GM18505 (cell line): ENCODE measurements around the gene CAMTA2.

ENCODE experiments used
- ATAC-seq: cut with Tn5 transposase; IDR thresholded peaks from one replicate; pipeline ENCODE4 v1.9.1; 2021; ENCODE audit not compliant: unreplicated experiment
- POLR2A ChIP-seq: IDR thresholded peaks from 4 replicates; pipeline ENCODE4 v1.6.1; 2011; ENCODE audit warnings: borderline replicate concordance; ENCODE audit not compliant: insufficient read depth, insufficient read length; ENCODE audit errors: extremely low read depth

The CAMTA2 gene

DNA sequence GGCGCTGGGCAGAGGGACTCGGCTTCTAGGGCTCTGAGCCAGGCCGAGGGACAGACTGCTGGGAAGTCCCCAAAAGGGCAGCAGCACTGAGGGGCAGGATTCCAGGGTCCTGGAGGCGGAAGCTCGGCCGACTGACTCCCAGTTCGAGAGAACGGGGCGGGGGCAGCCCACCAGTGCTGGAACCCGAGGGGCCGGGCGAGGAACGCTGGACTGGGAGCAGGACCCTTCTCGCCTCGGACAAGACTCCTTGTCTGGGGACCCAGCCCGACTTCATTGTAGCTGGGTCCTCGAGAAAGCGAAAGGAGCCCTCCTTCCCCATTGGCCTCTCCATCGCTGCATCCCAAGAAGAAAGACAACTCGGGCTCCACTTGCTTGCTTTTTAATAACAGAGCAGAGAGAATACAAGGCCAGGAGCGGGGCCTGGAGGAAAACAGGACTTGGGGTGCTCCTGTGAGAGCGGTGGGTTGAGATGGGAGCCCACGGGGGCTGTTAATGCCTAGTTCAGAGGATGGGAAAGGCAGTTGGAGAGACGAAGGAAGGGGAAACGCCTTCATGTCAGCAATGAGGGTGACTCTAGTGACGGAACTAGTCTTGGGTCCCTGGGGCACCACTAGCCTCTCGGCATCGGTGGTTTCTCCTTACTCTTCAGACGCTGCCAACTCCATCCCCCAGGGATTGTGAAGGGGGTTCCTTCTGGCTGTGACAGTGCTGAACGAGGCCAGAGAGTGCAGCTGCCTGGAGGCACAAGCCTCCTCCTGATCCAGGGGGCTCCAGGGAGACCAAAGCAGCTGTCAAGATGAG, 492 bp upstream of the CAMTA2 start:
- TF ChIP-seq POLR2A, result no peak
- ATAC-seq, result no peak

DNA sequence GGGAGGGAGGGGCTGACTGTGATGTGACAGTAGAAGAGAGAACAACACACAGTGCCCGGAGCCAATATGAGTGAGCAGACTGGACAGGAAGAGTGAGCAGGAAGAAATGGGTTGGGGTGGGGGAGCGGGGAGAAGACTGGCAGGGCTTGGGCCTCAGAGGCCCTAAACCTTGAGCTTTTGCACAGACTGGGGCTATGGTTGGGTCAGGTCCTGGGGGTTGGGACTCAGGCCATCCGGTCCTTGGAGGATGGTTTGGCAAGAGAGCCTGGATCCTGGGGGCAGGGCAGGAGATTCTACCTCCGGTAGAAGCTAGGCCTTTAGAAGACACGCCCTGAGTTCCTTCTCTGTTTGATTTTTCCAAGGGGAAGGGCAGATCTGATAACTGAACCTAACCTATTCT, 1.1 kb downstream of the CAMTA2 start:
- ATAC-seq, result no peak
- TF ChIP-seq POLR2A, result no peak

DNA sequence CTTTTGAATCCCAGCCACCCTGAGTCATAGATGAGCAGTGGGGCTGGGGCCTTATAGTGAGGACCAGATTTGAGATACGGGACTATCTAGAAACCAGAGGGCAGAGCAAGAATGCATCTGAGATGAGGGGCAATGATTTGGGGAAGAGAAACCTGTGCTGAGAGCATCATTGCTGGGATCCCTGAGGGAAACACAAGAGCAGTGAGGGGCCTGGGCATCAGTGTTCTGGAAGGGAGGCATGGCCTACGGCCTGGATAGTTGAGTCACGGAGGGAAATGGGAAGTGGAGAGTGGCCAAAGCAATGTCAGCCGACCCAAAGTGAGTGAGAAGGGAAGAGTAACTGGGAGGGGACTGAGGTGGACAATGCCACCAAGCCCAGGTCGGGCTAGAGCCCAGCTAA, 5.2 kb downstream of the CAMTA2 start:
- ATAC-seq, result no peak
- no peak for TF ChIP-seq POLR2A

DNA sequence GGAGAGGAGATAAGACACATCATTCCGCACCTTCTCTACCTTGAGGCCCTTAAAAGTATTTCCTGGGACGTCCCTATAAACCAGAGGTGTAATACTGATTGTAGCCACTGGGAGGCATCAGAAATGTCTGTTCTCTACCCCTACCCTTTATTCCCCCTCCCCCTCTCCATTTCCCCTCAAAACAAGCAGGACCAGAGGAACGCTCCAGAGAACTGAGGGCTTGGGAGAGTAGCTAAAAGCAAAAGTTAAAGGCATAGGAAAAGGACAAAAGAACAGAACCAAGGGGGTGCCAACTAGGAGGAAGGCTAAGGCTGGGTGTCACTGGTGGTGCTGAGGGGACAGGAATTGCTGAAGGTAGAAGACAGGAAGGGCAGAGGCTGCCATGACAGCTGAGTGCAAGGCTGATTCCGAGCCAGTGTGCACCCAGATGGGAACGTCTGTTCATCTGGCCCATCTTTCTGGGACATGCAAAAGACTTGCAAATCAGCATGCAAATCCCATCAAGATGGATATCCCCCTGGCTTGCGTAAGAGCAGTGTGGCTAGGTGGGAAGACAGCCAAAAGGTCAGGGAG, 6.7 kb downstream of the CAMTA2 start:
- no peak for ATAC-seq
- TF ChIP-seq POLR2A, result no peak

DNA sequence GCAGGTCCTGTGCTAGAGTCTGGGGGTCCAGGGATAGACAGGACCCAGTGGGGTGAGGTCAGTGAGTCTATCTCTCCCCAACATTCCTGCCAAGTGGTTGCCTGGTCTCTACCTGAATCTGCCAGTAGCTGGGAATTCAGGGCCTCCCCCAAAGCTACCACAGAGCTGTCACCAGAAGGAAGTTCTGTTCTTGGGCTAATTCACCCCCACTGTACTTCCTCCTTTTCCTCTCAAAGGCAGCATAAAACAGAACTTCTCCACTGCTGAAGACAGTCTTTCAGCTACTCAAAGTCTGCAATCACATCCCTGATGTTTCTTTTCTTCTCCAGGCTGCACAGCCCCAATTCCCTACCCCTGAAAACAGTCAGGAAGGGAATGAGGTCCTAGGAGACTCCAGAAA, 8.7 kb downstream of the CAMTA2 start:
- no peak for TF ChIP-seq POLR2A

DNA sequence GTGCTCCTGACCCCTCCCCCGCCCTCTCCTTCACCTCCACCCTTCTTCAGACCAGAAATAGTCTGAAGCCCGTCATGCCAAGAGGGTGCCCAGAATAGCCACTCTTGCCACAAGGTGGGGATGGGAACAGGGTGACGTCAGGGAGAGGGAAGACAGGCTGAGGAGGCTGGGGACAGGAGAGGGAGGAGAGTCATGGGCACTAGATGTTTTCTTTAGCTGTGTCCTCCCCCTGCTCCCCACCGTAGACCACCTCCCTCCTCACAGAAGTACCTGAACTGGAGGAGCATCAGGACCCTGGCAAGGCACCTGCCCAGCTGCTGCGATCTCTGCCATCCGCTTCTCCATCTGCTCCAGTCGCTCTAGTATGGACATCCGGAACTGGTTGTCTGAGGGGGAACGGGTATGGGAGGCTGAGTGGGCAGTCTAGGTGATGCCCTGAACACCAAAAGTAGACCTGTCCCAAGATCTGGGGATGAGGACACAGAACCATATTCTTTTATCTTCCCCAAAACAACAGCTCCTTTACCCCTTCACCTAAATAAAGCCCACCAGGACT, 13.3 kb downstream of the CAMTA2 start:
- no peak for TF ChIP-seq POLR2A
- ATAC-seq, result no peak

More for the DNA sequence above, 8.7 kb downstream of the CAMTA2 start:
- no peak for ATAC-seq

DNA sequence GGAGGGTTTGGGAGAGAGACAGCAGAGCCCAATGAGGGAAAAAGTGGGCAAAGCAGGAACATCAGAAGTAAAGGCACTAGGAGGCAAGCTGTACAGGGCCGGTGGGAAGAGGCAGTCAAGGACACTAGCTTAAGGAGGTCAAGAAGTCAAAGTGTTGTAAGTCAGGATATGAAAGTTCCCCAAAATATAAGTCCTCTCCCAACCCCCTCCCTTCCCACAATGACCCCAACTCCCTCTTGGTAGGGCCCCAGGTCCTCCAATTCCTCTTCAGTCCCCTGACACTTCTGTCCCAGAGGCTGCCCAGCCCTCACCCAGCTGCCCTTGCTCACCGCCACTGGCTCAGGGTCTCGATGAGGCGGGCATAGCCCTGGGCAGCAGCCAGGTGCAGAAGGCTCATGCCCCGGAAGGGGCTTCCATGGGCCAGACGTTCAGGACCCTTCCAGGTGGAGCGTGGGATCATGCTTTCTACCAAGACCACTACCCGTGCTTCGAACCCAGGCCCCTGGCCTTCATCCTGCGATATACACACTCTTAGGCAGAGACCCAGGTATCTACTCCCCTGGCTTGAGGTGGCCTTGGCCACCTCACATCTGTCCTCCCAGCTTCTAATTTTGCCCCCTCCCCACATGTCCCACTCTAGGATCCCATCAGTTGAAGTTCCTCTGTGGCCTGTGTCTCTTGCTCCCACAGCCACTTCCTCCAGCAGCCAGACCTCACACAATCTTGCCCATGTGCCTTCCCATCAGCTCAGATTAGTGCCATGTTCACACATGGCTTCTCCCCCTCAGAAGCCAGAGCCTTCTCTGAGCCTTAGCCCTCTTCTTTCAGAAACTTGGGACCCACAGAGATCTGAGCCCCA, 14.0 kb downstream of the CAMTA2 start:
- TF ChIP-seq POLR2A, result no peak
- ATAC-seq, result no peak

DNA sequence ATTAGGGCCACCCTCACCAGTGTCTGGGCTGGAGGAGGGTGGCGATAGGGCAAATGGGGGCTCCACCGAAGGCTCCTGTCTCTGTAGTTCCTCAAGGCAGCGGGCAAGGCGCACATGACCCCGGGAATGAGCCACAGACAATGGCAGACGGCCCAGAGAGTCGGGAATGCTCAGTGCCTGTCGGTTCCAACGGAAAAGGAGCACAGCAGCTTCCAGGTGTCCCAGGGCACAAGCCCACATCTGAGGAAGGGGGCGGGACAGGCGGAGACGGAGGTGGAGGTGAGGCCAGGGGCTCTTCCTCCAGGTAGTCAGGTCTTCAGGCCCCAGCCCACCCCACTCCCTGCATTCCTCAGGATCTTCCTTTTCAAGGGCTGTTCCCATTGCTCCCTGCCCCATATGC, 14.7 kb downstream of the CAMTA2 start:
- no peak for TF ChIP-seq POLR2A
- ATAC-seq, result no peak

DNA sequence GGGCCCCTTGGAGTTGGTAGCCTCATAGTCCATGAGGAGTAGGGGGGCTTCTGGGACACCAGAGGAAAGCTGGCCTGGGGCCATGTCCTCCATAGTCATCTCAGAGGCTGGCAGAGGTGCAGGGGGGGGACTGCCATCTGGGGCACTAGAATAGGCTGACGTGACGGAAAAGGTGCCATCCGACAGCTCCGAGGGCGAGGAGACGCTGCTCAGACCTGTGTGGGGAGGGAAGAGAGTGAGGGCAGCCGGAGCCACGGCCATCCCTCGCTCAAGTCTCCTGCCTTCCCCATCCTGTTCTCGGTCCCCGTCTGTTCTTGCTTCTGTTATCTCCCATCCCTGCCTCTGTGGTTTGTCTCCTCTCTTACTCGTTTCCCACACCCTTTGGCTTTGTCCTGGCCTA, 15.2 kb downstream of the CAMTA2 start:
- no peak for ATAC-seq

DNA sequence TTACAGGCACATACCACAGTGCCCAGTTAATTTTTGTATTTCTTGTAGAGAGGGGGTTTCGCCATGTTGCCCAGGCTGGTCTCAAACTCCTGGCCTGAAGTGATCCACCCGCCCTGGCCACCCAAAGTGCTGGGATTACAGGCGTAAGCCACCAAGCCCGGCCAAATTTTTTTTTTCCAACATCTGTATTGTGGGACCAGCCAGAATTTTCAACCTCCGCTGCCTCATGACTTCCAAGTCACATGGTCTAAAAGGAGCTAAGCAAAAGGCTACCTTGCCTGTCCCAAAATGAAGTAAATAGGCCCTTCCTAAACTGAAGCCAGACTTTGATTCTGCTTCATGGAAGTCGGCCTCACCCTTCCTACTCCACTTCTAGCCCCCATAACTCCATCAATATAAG, 15.6 kb downstream of the CAMTA2 start:
- ATAC-seq, result no peak
- no peak for TF ChIP-seq POLR2A

More for the DNA sequence above, 15.2 kb downstream of the CAMTA2 start:
- no peak for TF ChIP-seq POLR2A

DNA sequence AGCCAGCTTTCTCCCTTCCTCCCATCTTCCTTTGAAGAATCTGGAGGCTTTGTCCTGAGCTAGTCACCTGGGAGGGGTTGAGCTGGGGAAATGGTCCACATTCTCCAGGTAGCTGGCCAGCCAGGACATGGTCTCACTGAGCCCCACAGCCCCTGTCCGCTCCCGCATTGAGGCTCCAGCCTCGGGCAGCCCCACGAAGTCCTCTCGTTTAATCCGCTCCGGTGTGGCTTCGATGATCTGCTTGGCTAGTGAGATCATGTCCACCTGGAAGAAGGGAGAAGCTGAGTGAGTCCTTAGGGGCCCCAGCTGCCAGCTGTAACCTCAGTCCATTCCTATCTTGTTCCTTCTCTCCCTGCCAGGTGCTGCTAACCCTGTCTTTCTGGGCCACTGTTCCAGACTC, 17.2 kb downstream of the CAMTA2 start:
- ATAC-seq, result no peak
- no peak for TF ChIP-seq POLR2A

DNA sequence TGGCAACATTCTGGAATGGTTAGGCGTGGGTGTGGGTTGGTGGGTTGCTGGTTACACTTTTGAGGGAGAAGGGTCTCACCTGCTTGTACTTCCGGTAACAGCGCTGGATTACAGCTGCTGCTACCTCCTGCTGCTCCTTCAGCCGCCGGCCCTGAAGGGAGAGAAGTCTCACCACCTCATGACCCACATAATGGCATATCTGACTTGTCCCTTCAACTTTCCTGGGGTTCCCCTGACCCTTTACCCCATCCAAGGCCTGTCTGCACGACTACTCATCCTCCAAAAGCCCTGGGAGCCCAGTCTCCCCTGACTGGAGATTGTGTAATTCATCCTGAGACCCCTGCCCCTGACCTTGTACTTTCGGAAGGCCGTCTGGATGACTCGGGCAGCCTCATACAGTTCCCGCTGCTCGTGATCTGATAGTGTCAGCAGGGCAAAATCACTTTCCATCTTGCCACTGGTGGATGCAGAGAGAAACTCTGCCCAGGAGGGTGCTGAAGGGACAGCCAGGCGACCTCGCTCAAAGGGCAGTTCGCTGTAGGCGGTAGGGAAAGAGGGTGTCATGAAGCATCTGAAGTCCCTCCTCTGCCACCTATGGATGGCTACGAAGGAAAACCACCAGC, 17.8 kb downstream of the CAMTA2 start:
- peak; percentile 4 for TF ChIP-seq POLR2A

DNA sequence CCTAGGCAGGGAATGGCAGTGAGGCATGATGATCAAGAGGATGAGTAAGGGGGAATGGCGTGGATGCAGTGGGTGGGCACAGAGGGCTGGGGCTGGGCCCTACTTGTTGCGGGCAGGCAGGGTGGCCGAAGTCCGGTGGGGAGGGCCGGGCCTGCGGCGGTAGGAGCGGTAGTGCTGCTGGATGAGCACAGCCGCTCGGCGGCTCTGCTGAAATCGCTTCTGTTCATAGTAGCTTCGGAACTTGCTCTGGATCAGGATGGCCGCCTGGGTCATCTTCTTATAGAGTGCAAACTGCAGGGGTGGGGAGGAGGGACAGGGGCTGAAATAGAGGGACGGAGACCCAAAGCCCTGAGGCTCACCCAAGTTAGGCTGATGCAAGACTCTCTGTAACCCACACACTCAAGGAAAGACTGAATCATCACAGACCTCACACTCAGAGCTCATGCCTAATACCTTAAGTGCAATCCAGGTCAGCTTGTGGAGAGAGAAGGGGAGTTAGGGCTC, 18.4 kb downstream of the CAMTA2 start:
- no peak for TF ChIP-seq POLR2A

More for the DNA sequence above, 17.8 kb downstream of the CAMTA2 start:
- ATAC-seq, result no peak

More for the DNA sequence above, 18.4 kb downstream of the CAMTA2 start:
- ATAC-seq, result no peak
